ENCODE data around the gene TBL1X.
A peak's percentile ranks its signal among the peaks of the same experiment; 100 is the strongest.

TBL1X gene

DNA sequence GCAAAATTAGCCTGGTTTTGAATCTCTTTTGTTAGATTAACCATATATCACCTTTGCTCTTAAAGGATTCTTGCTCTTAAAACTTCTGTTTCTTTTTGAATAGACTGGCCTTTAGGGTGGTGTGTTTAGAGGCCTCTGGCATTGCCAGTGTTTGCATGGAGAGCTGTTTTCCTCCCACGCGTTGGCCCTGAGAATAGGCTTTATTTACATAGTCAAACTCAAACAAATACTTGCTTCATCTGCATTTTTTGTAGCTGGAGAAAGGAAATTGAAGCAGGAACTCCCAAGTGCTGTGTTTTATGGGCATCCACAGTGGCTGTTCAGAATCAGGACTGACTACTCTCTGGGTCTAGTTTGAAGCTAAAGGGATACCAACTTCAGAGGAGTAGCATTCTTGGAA, 324.1 kb downstream of the TBL1X start:
- peak; percentile 68 for DNase-seq (ENCODE audit: low read depth)
- TF ChIP-seq, protein P1, sequence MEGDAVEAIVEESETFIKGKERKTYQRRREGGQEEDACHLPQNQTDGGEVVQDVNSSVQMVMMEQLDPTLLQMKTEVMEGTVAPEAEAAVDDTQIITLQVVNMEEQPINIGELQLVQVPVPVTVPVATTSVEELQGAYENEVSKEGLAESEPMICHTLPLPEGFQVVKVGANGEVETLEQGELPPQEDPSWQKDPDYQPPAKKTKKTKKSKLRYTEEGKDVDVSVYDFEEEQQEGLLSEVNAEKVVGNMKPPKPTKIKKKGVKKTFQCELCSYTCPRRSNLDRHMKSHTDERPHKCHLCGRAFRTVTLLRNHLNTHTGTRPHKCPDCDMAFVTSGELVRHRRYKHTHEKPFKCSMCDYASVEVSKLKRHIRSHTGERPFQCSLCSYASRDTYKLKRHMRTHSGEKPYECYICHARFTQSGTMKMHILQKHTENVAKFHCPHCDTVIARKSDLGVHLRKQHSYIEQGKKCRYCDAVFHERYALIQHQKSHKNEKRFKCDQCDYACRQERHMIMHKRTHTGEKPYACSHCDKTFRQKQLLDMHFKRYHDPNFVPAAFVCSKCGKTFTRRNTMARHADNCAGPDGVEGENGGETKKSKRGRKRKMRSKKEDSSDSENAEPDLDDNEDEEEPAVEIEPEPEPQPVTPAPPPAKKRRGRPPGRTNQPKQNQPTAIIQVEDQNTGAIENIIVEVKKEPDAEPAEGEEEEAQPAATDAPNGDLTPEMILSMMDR (IDR thresholded peaks at IDR 0.05; ENCODE audit: insufficient read depth, low read depth, low read length, missing control alignments) = no peak
- no peak overlapping the region for H3K4me3 ChIP-seq (ENCODE audit: low read length)

DNA sequence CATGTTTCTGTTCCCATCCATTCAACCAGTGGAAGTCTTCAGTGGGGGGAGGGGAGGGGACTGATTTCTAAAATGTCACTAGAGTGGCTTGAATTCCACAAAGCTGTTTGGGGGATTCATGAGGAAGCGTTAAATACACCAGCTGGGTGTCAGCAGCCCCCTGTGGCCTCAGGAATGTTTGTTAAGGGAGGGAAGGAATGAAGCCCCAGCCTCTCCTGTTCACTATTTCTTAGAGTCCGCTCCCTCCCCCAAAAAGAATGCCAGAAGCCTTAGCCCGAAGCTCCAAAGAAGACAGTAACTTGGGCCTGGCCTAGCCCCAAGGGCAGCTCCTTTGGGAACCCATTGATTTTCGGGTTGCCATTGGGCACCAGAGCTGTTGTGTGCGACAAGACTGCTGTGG, 324.7 kb downstream of the TBL1X start:
- no peak for DNase-seq (ENCODE audit: low read depth)
- TF ChIP-seq, protein P1 (IDR thresholded peaks at IDR 0.05; ENCODE audit: insufficient read depth, low read depth, low read length, missing control alignments) = no peak
- H3K4me3 ChIP-seq (ENCODE audit: low read length) = no peak overlapping the region

Measured in epithelial cell of esophagus (primary cell).